Keratinocyte (primary cell): Measurements from ENCODE around the gene CPAMD8.

Source experiments
- CTCF ChIP-seq, 3 experiments: IDR thresholded peaks in 1 of 3; conservative IDR thresholded peaks in 1 of 3; optimal IDR thresholded peaks in 1 of 3; 2 replicates in 2 of 3; 3 replicates in 1 of 3; pipeline versions ENCODE3 to v1.5.1; 2011; ENCODE audit warnings: low read length in 3 of 3, mild to moderate bottlenecking in 3 of 3, moderate library complexity in 2 of 3, control low read depth in 1 of 3, inconsistent platforms in 1 of 3; ENCODE audit not compliant: insufficient read depth in 2 of 3; ENCODE audit errors: extremely low read depth in 1 of 3
- EZH2 ChIP-seq: IDR thresholded peaks from one replicate; pipeline ENCODE4 v1.6.1; 2012; ENCODE audit warnings: inconsistent platforms, mild to moderate bottlenecking, low read length, moderate library complexity

GRCh38 chr19:16882146-16882545 lies 144.5 kb downstream of the CPAMD8 start:
- TF ChIP-seq CTCF (optimal IDR thresholded peaks at IDR 0.05 in 1 of 3, IDR thresholded peaks at IDR 0.05 in 1 of 3, conservative IDR thresholded peaks at IDR 0.05 in 1 of 3; ENCODE audit: extremely low read depth in 1 of 3, insufficient read depth in 2 of 3, low read length in 3 of 3) (no peak), EZH2 (no peak)
